ENCODE measurements around the gene GSX1. TPM values are rescaled to one million over a fixed set of nuclear protein-coding genes. Genes with fewer than 3 reads are reported as not detected.
A peak's percentile ranks its signal among the peaks of the same experiment; 100 is the strongest.

GSX1 gene
- total RNA-seq, 3 donors from 2014 or later (not counting 1 experiment from before 2014, with no cell fraction given): not detected

GRCh38 chr13:27791901-27792392, 336 bp upstream of the GSX1 start:
- Histone ChIP-seq H3K36me3 (ENCODE audit: control insufficient read depth, insufficient read depth, low read length) (no peaks in the 10 kb centered on the region), H3K4me1 (ENCODE audit: control insufficient read depth, insufficient read depth, low read length) (peaks cover 28% of the 10 kb centered on the region), H3K27ac (ENCODE audit: low read length) (no peak overlapping the region), H3K9me3 (ENCODE audit: control insufficient read depth, insufficient read depth, low read length) (no peaks in the 10 kb centered on the region), H3K27me3 (ENCODE audit: control insufficient read depth, insufficient read depth, low read length) (peaks cover 49% of the 10 kb centered on the region), H3K4me3 (ENCODE audit: low read length) (no peak overlapping the region)
- Mint-ChIP-seq H3K27ac (no peak overlapping the region), H3K9me3 (peaks cover 0 to 2% of the 10 kb centered on the region in 2 donors), H3K36me3 (peaks cover 5% of the 10 kb centered on the region), H3K27me3 (ENCODE audit: low read depth in 2 of 2) (peaks cover 61 to 70% of the 10 kb centered on the region in 2 donors), H3K4me3 (peak overlapping the region; percentile 91), H3K4me1 (peaks cover 32 to 38% of the 10 kb centered on the region in 2 donors)
- intact Hi-C loops (cut with micrococcal nuclease): no loop called here
- WGBS (ENCODE audit: insufficient coverage): 19% methylated on average over 22 of the region's 22 CpGs
- DNase-seq (no peak), ATAC-seq (no peak)
- TF ChIP-seq CTCF (IDR thresholded peaks at IDR 0.05): no peak

GRCh38 chr13:27793507-27794367, 1.5 kb downstream of the GSX1 start:
- intact Hi-C loops (cut with micrococcal nuclease): no loop called here
- Histone ChIP-seq H3K36me3 (ENCODE audit: control insufficient read depth, insufficient read depth, low read length) (no peaks in the 10 kb centered on the region), H3K4me3 (ENCODE audit: low read length) (no peak overlapping the region), H3K27ac (ENCODE audit: low read length) (no peak overlapping the region), H3K27me3 (ENCODE audit: control insufficient read depth, insufficient read depth, low read length) (peaks cover 57% of the 10 kb centered on the region), H3K4me1 (ENCODE audit: control insufficient read depth, insufficient read depth, low read length) (peaks cover 28% of the 10 kb centered on the region), H3K9me3 (ENCODE audit: control insufficient read depth, insufficient read depth, low read length) (no peaks in the 10 kb centered on the region)
- no peak for TF ChIP-seq CTCF (IDR thresholded peaks at IDR 0.05)
- WGBS (ENCODE audit: insufficient coverage): 11% methylated on average over 63 of the region's 63 CpGs
- ATAC-seq: no peak
- H3K9me3 Mint-ChIP-seq: peaks cover 0 to 2% of the 10 kb centered on the region in 2 donors
- no peak overlapping the region for H3K27ac Mint-ChIP-seq
- peaks cover 62 to 64% of the 10 kb centered on the region in 2 donors for H3K27me3 Mint-ChIP-seq (ENCODE audit: low read depth in 2 of 2)
- peak overlapping the region; percentile 29 for H3K4me3 Mint-ChIP-seq
- H3K36me3 Mint-ChIP-seq: peaks cover 5% of the 10 kb centered on the region
- peaks cover 32 to 38% of the 10 kb centered on the region in 2 donors for H3K4me1 Mint-ChIP-seq
- DNase-seq: no peak

GRCh38 chr13:27794368-27794691, 2.0 kb downstream of the GSX1 start:
- peaks cover 26% of the 10 kb centered on the region for H3K4me1 ChIP-seq (ENCODE audit: control insufficient read depth, insufficient read depth, low read length)
- H3K4me1 Mint-ChIP-seq: peaks cover 26 to 32% of the 10 kb centered on the region in 2 donors
- peaks cover 57% of the 10 kb centered on the region for H3K27me3 ChIP-seq (ENCODE audit: control insufficient read depth, insufficient read depth, low read length)
- no peaks in the 10 kb centered on the region for H3K36me3 ChIP-seq (ENCODE audit: control insufficient read depth, insufficient read depth, low read length)
- no peak for TF ChIP-seq CTCF (IDR thresholded peaks at IDR 0.05)
- H3K36me3 Mint-ChIP-seq: peaks cover 5% of the 10 kb centered on the region
- peaks cover 0 to 2% of the 10 kb centered on the region in 2 donors for H3K9me3 Mint-ChIP-seq
- H3K27me3 Mint-ChIP-seq (ENCODE audit: low read depth in 2 of 2): peaks cover 59 to 64% of the 10 kb centered on the region in 2 donors
- ATAC-seq: no peak
- H3K27ac ChIP-seq (ENCODE audit: low read length): no peak overlapping the region
- intact Hi-C loops (cut with micrococcal nuclease): no loop called here
- no peak for DNase-seq
- H3K4me3 ChIP-seq (ENCODE audit: low read length): no peak overlapping the region
- no peak overlapping the region for H3K27ac Mint-ChIP-seq
- WGBS (ENCODE audit: insufficient coverage): 12% methylated on average over 11 of the region's 11 CpGs
- no peaks in the 10 kb centered on the region for H3K9me3 ChIP-seq (ENCODE audit: control insufficient read depth, insufficient read depth, low read length)
- H3K4me3 Mint-ChIP-seq: peak overlapping the region; percentile 29

Data from natural killer cell (primary cell).